KMS-11 (cell line): Measurements from ENCODE around the gene ATXN10.

Experiments used
- H2AFZ ChIP-seq: fragments of 200-600 bp; sonication (generic); 2 replicates; pipeline ENCODE4 v1.6.1; 2016; ENCODE audit warnings: antibody characterized with exemption, mixed run types, low read depth
- H3K27ac ChIP-seq: fragments of 200-600 bp; sonication (generic); 2 replicates; pipeline ENCODE4 v1.6.1; 2016; ENCODE audit warnings: mild to moderate bottlenecking, mixed run types
- H3K27me3 ChIP-seq: fragments of 200-600 bp; sonication (generic); 2 replicates; pipeline ENCODE4 v1.6.1; 2017; ENCODE audit warnings: mild to moderate bottlenecking, low read depth, mixed run types, moderate library complexity; ENCODE audit not compliant: insufficient read depth
- H3K36me3 ChIP-seq: fragments of 200-600 bp; sonication (generic); 2 replicates; pipeline ENCODE4 v1.6.1; 2017; ENCODE audit warnings: mild to moderate bottlenecking, mixed run types; ENCODE audit not compliant: insufficient read depth
- H3K4me1 ChIP-seq: fragments of 200-600 bp; sonication (generic); 2 replicates; pipeline ENCODE4 v1.6.1; 2016; ENCODE audit warnings: mild to moderate bottlenecking, low read depth, mixed run types; ENCODE audit not compliant: poor library complexity, severe bottlenecking
- H3K4me2 ChIP-seq: fragments of 200-600 bp; sonication (generic); 2 replicates; pipeline ENCODE4 v1.7.0; 2016; ENCODE audit warnings: mild to moderate bottlenecking, mixed run types
- H3K4me3 ChIP-seq: fragments of 200-600 bp; sonication (generic); IDR thresholded peaks from 2 replicates; pipeline ENCODE4 v1.6.1; 2017; ENCODE audit warnings: low read depth, low read length, mixed read lengths; ENCODE audit not compliant: insufficient read depth
- H3K79me2 ChIP-seq: fragments of 200-600 bp; sonication (generic); 2 replicates; pipeline ENCODE4 v1.6.1; 2016; ENCODE audit warnings: low read depth, mixed run types; ENCODE audit not compliant: insufficient read depth
- H3K9ac ChIP-seq: fragments of 200-600 bp; sonication (generic); 2 replicates; pipeline ENCODE4 v1.6.1; 2016; ENCODE audit warnings: mild to moderate bottlenecking, mixed run types
- H4K20me1 ChIP-seq: fragments of 200-600 bp; sonication (generic); 2 replicates; pipeline ENCODE4 v1.6.1; 2016; ENCODE audit warnings: mild to moderate bottlenecking, mixed run types; ENCODE audit not compliant: insufficient read depth
- CTCF ChIP-seq: fragments of 200-600 bp; sonication (generic); conservative IDR thresholded peaks from 2 replicates; pipeline ENCODE4 v1.6.1; 2017; ENCODE audit warnings: low read depth, mild to moderate bottlenecking, antibody characterized with exemption, low read length, moderate library complexity, mixed read lengths

The ATXN10 gene

DNA sequence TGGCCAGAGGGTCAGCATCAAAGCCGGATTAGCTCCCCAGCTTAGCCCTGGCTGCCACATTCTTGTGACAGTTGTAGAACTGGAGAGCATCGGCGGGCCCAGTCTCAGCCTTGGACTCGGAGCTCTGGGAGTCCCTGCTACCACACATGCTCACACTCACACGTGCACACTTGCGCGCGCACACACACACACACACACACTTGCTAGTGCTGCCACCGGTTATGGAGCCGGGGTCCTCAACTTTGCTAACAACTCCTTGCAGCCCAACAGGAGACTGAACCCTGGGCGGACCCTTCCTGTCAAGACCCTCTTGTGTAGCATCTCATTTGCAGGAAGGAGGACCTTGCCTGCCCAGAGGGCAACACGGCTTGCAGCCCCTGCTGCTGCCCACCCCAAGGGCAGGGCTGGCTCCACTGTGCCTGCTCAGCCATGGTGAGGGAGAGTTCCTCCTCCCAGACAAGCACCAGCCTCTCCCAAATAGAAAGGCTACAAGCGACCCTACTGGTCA is 197.8 kb downstream of the ATXN10 start:
- Histone ChIP-seq H3K27ac (no peak overlapping the region), H3K36me3 (no peaks in the 10 kb centered on the region), H3K27me3 (no peaks in the 10 kb centered on the region; the same call in 1 of the 2 replicates), H3K4me3 (no peak overlapping the region), H3K79me2 (no peaks in the 10 kb centered on the region), H3K9ac (no peak overlapping the region), H2AFZ (no peak overlapping the region), H3K4me1 (no peaks in the 10 kb centered on the region), H3K4me2 (no peak overlapping the region), H4K20me1 (no peaks in the 10 kb centered on the region)
- no peak for TF ChIP-seq CTCF

DNA sequence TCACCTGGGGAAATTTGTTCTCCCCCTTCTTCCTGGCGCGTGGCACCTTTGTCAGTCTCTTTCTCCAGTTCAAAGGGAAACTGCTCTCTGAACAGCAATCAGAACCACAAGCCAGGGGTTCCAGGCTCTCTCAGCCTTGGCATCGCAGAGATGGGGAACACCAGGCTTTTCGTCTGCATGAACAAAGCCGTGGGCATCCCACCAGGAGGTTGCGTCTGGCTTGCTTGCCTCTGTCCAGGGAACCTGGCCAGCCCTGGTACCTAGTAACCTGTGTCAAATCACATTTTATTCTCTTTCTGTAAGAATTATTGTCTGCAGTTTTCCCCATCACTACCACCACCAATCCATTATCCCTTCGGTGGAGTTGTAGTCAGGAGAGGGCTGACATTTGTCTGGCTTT is 198.4 kb downstream of the ATXN10 start:
- Histone ChIP-seq H4K20me1 (no peaks in the 10 kb centered on the region), H3K4me1 (no peaks in the 10 kb centered on the region), H3K79me2 (no peaks in the 10 kb centered on the region), H2AFZ (no peak overlapping the region), H3K4me2 (no peak overlapping the region), H3K9ac (no peak overlapping the region), H3K27ac (no peak overlapping the region), H3K36me3 (no peaks in the 10 kb centered on the region), H3K4me3 (no peak overlapping the region), H3K27me3 (no peaks in the 10 kb centered on the region; the same call in 1 of the 2 replicates)
- no peak for TF ChIP-seq CTCF

DNA sequence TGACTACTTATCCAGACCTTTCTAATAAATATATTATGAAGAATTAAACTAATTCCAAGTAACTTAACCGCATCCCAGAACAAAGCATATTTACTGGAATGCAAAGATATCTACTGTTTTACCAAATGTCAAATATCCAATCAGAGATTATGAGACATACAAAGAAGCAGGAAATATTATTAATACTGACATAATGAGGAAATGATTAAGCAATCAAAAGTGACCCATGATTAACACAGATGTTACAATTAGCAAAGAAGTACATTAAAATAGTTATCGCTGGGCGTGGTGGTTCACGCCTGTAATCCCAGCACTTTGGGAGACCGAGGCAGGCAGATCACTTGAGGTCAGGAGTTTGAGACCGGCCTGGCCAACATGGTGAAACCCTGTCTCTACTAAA is 200.1 kb downstream of the ATXN10 start:
- H3K4me1 ChIP-seq, result no peaks in the 10 kb centered on the region
- no peak overlapping the region for H2AFZ ChIP-seq
- peaks cover 9% of the 10 kb centered on the region; the same call in 1 of the 2 replicates for H3K27me3 ChIP-seq
- no peaks in the 10 kb centered on the region for H3K79me2 ChIP-seq
- H3K9ac ChIP-seq, result no peak overlapping the region
- no peak overlapping the region for H3K27ac ChIP-seq
- TF ChIP-seq CTCF, result no peak
- H3K4me3 ChIP-seq, result no peak overlapping the region
- no peak overlapping the region for H3K4me2 ChIP-seq
- no peaks in the 10 kb centered on the region for H4K20me1 ChIP-seq
- no peaks in the 10 kb centered on the region for H3K36me3 ChIP-seq

DNA sequence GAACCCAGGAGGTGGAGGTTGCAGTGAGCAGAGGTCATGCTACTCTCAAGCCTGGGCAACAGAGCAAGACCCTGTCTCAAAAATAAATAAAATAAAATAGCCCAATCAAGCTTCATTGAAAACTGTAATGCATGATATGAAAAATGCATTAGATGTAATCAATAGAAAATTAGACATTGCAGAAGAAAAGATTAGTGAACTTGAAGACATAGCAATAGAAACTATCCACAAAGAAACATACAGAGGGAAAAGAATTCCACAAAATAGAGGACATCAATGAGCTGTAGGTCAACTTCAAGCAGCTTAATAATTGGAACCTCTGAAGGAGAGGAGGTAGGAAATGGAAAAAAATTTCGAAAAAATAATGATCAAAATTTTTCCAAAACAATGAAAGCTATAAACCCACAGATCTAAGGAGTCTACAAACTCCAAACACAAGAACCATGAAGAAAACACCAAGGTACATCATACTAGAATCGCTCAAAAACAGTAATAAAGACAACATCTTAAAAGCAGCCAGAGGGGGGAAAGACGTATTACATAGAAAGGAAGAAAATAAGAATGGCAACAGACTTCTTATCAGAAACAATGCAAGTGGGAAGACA is 201.1 kb downstream of the ATXN10 start:
- H2AFZ ChIP-seq, result no peak overlapping the region
- no peaks in the 10 kb centered on the region for H3K79me2 ChIP-seq
- no peak overlapping the region for H3K27ac ChIP-seq
- H4K20me1 ChIP-seq, result no peaks in the 10 kb centered on the region
- H3K9ac ChIP-seq, result no peak overlapping the region
- no peaks in the 10 kb centered on the region for H3K4me1 ChIP-seq
- no peak overlapping the region for H3K4me3 ChIP-seq
- H3K4me2 ChIP-seq, result no peak overlapping the region
- peaks cover 17% of the 10 kb centered on the region; the same call in 1 of the 2 replicates for H3K27me3 ChIP-seq
- no peaks in the 10 kb centered on the region for H3K36me3 ChIP-seq
- no peak for TF ChIP-seq CTCF
